Mucosa of gallbladder (tissue), 1 donor: ENCODE results near the gene HDGF. TPM values are rescaled to one million over a fixed set of nuclear protein-coding genes. Genes with fewer than 3 reads are reported as not detected.

Source experiments
- DNase-seq: peaks from one replicate; pipeline ENCODE4 v3.0.0-alpha.2; 2020; ENCODE audit warnings: low spot score
- total RNA-seq: library from RNA; stranded (reverse); gene quantifications from one replicate; pipeline ENCODE4 v1.2.1, GENCODE V29; 2021
- donor health status: DM: no; HTN: no; CAD: no.

The HDGF gene
- total RNA-seq, 1 donor from 2014 or later, result 170 TPM

DNA sequence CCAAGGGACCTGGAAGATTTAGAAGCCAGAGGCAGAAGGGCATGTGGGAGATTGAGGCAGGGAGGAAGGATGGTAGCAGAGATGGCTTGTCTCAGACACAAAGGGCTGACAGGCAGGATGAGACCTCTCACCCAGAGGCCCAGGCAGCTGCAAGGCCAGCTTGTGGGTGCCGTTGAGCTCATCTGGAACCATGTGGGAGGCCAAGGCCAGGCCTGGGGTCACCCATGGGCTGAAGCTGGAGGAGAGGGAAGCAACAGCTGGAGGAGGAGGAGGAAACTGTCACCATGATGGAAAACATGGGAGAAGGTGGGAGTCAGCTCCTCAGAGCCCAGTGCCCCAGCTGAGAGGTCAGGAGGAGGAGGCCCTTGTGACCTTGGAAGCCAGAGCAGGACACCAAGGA, 52.5 kb downstream of the HDGF start:
- no peak for DNase-seq

DNA sequence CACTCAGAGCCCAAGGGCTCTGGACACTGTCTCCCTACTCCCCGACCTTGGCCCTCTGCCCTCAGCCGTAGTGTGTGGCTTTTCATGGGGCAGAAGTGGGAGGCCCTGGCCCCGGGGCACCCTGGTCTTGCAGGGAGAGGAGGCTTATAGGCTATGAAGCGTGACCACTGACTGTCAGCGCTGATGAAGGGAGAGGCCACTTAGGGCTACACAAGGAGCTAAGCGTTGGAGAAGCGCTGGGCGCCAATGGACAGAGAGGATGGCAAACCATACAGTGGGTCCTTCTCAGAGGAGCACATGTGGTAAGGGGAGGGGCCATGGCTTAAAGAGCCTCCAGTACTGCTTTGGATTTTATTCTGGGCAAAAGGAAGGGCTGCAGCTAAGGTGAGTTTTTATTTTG, 54.0 kb downstream of the HDGF start:
- DNase-seq, result no peak

DNA sequence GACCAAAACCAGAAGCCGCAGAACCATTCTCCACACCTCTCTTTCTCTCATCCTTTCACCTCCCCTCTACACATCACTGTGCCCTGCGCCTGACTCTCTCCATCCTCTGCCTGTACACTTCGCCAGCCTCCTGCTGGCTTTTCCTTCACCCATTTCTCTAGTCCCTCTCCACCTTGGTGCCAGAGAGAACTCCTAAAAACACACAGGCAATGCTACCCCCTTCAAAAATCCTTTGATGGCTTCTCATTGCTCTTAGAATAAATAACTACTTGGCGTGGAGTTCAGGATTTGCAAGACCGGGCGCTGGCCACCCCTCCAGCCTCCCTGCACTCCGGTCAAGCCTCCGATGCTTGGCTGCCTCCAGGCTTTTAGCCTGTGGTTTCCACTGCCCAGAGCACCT, 54.7 kb downstream of the HDGF start:
- DNase-seq, result no peak

DNA sequence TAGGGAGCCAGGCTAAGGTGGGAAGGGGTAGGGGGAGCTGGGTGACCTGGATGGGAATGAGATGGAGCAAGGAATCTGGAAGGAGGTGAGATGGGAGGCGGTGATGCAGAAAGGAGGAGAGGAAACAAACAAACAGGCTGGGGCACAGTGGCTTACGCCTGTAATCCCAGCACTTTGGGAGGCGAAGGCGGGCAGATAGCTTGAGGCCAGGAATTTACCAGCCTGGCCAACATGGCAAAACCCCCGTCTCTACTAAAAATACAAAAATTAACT, 56.8 kb downstream of the HDGF start:
- no peak for DNase-seq

DNA sequence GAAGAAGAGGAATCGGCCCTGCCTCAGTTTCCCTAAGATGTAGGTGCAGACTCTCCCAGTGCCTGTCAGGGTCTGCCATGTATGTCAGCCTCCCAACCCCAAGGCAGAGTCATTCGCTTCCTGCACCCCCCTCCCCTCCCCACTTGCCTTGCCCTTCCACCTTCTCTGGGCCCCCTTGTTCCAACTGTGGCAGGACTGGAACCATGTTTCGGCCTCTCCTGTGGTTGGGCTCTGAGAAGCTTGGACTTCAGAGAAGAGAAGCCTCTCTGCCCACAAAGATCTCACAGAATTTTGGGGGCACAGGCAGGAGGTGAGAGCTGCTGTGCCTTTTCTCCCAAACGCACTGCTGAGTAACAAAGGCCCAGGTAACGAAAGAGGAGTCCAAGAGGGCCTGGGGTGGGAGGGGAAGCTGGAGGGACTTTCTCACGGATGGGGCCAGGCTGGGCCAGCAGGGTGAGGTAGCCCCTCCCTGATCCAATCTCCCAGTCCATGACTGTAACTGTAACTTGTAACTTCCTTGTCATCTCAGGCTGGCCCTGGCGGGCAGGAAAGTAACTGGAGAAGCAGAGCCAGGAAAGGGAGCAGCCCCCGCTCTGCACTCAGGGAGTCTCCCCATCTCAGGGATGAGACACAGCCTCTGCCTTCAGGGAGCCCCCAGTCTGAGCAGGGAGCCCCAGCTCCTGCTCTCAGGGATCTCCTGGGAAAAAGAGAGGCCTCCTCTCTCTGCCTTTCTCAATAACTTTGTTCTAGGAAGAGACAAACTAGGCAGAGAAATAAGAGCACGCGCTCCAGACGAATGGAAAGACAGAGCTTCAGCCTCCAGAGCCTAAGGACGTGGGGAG, 57.4 kb downstream of the HDGF start:
- no peak for DNase-seq

DNA sequence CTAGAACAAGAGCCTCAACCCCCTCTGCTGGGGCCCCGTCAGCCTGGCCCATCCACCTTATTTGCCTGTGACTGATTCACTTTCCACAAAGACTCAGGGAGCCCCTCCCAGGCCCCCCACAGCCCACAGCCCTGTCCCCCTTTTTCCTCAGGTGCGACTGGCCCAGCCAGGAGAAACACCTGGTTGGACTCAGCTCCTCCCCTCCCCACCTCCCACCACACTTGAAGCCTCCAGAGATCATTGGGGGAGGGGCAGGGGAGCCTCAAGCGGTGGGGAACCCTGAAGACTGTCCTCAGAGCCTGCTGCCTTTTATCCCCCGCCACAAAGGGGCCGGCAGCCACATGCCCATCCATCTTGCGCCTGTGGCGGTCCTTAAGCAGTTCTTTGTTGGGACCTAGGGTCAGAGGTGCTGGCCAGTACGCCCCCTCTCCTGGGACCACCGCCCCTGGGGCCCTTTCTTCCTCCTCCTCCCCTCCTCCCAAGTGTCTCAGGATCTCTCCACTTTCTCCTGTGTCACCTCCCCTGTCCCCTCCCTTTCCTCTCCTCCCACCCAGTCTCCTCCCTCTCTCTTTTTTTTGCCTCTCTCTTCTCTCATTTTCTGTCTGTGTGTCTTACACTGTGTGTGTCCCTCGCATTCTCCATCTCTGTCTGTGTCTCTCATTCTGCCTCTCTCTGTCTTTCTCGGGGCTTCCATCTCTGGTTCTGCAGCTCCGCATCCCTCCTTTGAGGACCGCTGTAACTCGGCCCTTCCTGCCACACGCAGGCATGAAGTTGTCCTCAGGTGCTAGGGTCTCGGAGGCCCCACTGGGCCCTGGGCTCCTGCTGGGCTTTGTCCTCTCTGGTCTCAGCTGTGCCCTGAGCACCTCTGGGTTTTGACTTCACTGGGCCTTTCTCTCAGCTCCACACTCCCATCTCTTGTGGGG, 58.3 kb downstream of the HDGF start:
- no peak for DNase-seq

DNA sequence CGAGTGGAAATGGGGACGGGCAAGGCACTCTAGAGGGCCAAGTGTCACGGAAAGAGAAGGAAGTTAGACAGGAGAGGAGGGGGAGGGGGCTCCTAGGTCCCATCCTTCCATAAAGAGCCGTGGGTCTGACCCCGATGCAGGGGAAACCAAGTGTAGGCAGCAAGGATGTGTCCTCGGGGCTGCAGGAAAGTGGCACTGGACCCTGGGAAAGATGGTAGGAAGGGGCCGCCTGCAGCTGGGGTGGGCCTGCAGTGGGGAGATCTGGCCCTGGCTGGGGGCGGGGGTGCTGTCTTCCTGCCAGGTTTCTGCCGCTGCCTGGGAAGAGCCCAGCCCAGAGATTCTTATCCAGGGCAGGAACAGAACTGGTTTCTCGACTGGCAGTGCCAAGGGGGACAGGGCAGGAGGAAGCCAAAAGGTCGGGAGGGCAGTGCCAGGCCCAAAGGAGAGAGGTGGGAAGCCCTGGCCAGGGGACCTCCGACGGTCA, 59.0 kb downstream of the HDGF start:
- no peak for DNase-seq

Other genes starting within 250 kb of the HDGF start
- gene IQGAP3, start 179.1 kb downstream of the HDGF start, total RNA-seq, result 2.5 TPM
- gene TTC24, start 172.0 kb downstream of the HDGF start, total RNA-seq, result 0.60 TPM
- 99.0 TPM for gene NAXE, start 159.9 kb downstream of the HDGF start, total RNA-seq
- 12.6 TPM for gene GPATCH4, start 150.2 kb downstream of the HDGF start, total RNA-seq
- 0.43 TPM for gene HAPLN2, start 132.3 kb downstream of the HDGF start, total RNA-seq
- 0.52 TPM for gene BCAN, start 109.6 kb downstream of the HDGF start, total RNA-seq
- 26.1 TPM for gene NES, start 74.3 kb downstream of the HDGF start, total RNA-seq
- gene CRABP2, start 46.1 kb downstream of the HDGF start, total RNA-seq, result 3.5 TPM
- 48.0 TPM for gene METTL25B, start 23.2 kb downstream of the HDGF start, total RNA-seq
- 24.1 TPM for gene ISG20L2, start 22.9 kb downstream of the HDGF start, total RNA-seq
- gene MRPL24, start 10.6 kb downstream of the HDGF start, total RNA-seq, result 63.7 TPM
- 57.8 TPM for gene PRCC, start 15.9 kb upstream of the HDGF start, total RNA-seq
- gene SH2D2A, start 65.2 kb upstream of the HDGF start, total RNA-seq, result 5.4 TPM
- 0.58 TPM for gene INSRR, start 107.4 kb upstream of the HDGF start, total RNA-seq
- gene NTRK1, start 109.2 kb upstream of the HDGF start, total RNA-seq, result 3.3 TPM
- gene PEAR1, start 142.0 kb upstream of the HDGF start, total RNA-seq, result 9.9 TPM
- gene LRRC71, start 169.0 kb upstream of the HDGF start, total RNA-seq, result 0.23 TPM